Lower leg skin (tissue), 4 donors: ENCODE measurements around the gene KRTAP2-3. TPM values are rescaled to one million over a fixed set of nuclear protein-coding genes. Genes with fewer than 3 reads are reported as not detected.
"Not testable (repeated sequence)": the region's sequence is repeated elsewhere in the genome, so short reads cannot be mapped to it uniquely, and the experiment has no call there.

Source experiments
- DNase-seq, 2 donors: peaks; one replicate each; pipeline ENCODE4 v3.0.0-alpha.2; 2019; ENCODE audit warnings: low spot score in 2 of 2
- H3K4me3 ChIP-seq: fragments of 200-600 bp; sonication (generic); 2 replicates; pipeline ENCODE4 v1.5.1; 2017; ENCODE audit warnings: mild to moderate bottlenecking, low read depth; ENCODE audit not compliant: poor library complexity, severe bottlenecking
- CTCF ChIP-seq, 3 donors: fragments of 450-650 bp; IDR thresholded peaks; one replicate each; pipeline ENCODE4 v1.5.1; 2016; ENCODE audit warnings: antibody characterized with exemption in 3 of 3, mild to moderate bottlenecking in 3 of 3, moderate library complexity in 2 of 3
- POLR2A ChIP-seq, 2 donors: fragments of 450-650 bp; IDR thresholded peaks; one replicate each; pipeline ENCODE4 v1.6.1; 2016 to 2017; ENCODE audit warnings: antibody characterized with exemption in 2 of 2, mild to moderate bottlenecking in 1 of 2, moderate library complexity in 1 of 2
- WGBS, 2 donors: methylation state at CpG; one replicate each; pipeline ENCODE4 v1.1.5; 2018; 5-methylcytosine and 5-hydroxymethylcytosine counted together
- intact Hi-C: fragments of 100-400 bp; cut with DNase I; formaldehyde crosslinking; loops from one replicate; pipeline ENCODE4 v1.15.0; 2023; ENCODE audit warnings: low total_unique reads
- total RNA-seq, 4 donors: library from RNA; depleted of rRNA; stranded (reverse); fragments of >200 nt; gene quantifications; one replicate each; pipeline ENCODE4 v1.1.0, GENCODE V29; 2016

Gene KRTAP2-3
- total RNA-seq, 4 donors from 2014 or later = 3.9 to 12.8 TPM; not detected in 2

GRCh38 chr17:41101586-41102259 lies 41.8 kb upstream of the KRTAP2-3 start, which contains the start of gene KRTAP4-16:
KRTAP4-16 (minus strand) TSS chr17:41102209; CDS start chr17:41102209, 0 bp downstream.
- WGBS, 2 donors = 58 to 71% methylated on average over 9 of the region's 10 CpGs
- no peak for TF ChIP-seq POLR2A (IDR thresholded peaks at IDR 0.05)
- TF ChIP-seq CTCF (IDR thresholded peaks at IDR 0.05) = no peak
- intact Hi-C loops = no loop called here
- DNase-seq = no peak
- H3K4me3 ChIP-seq = no peak within 1 kb of the TSS

- 48 to 50% methylated on average over 7 of the region's 7 CpGs for WGBS, 2 donors
- intact Hi-C loops, DNase-seq, H3K4me3 ChIP-seq: not testable (repeated sequence)
Observed at GRCh38 chr17:41099682-41100480, 40.0 kb upstream of the KRTAP2-3 start.

- TF ChIP-seq CTCF (IDR thresholded peaks at IDR 0.05) (no peak), POLR2A (IDR thresholded peaks at IDR 0.05) (no peak)
- WGBS, 2 donors = 54 to 60% methylated on average over 6 of the region's 6 CpGs
- intact Hi-C loops = no loop called here
- no peak overlapping the region for H3K4me3 ChIP-seq
- DNase-seq = no peak
Observed at GRCh38 chr17:41098481-41098880, 38.6 kb upstream of the KRTAP2-3 start.

- intact Hi-C loops = no loop called here
- TF ChIP-seq POLR2A (IDR thresholded peaks at IDR 0.05) (no peak), CTCF (IDR thresholded peaks at IDR 0.05) (no peak)
- DNase-seq = no peak
- no peak within 1 kb of the TSS for H3K4me3 ChIP-seq
- 67 to 72% methylated on average over 4 of the region's 4 CpGs for WGBS, 2 donors
Observed at GRCh38 chr17:41098042-41098441, 38.1 kb upstream of the KRTAP2-3 start, which contains the start of gene KRTAP4-8. KRTAP4-8 (minus strand) TSS chr17:41098142; CDS start chr17:41098084, 58 bp downstream.

DNA sequence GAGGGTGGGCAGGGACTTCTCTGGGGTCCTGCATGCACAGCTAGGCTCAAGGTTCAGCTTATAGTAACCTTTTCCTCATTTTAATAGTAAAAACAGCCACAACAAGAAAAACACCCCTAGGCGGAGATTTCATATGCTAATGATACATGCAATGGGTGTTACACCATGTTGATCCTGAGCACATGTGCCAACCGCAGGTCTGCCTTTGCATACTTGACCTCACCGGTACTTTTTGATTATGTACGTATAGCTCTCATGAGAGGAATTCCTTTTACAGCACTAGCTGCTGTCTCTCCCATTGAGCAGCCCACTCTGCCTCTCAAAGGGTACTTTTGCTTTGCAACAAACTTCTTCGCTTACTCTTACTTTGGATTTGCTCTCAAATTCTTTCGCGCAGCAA lies 36.1 kb upstream of the KRTAP2-3 start:
- WGBS, 2 donors = 61% methylated on average over 7 of the region's 7 CpGs

DNA sequence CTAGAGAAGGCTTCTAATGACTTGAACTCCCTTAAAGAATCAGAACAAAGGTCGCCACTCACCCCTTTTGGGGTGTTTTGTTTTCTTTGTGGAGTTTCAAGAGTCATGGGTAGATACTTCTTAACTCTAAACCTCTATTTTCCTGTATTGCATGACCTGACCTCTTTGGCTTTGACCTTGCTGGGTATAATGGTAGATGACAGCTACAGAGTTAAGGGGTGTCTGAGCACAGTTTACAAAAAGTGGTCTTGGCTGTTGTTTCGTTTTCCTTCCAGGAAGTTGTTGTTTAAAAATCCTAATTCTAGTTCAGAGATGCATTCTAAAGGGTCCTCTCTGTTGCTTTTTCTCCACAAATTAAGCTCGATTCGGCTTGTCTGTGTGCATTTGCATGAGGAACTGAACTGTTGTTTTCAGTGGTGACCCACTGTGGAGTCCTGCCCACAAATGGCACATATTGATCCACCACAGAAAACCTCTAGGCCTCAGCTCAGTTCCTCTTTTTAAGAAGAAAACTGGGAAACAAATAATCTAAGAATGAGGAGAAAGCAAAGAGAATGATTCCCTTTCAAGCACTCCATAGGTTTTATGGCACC lies 28.9 kb upstream of the KRTAP2-3 start:
- WGBS, 2 donors = 51 to 67% methylated on average over 4 of the region's 4 CpGs
- intact Hi-C loops = not testable (repeated sequence)

More for the DNA sequence above, 36.1 kb upstream of the KRTAP2-3 start:
- no peak overlapping the region for H3K4me3 ChIP-seq
- intact Hi-C loops = no loop called here
- DNase-seq = no peak
- no peak for TF ChIP-seq POLR2A (IDR thresholded peaks at IDR 0.05)
- TF ChIP-seq CTCF (IDR thresholded peaks at IDR 0.05) = no peak

GRCh38 chr17:41084100-41084856 lies 24.4 kb upstream of the KRTAP2-3 start, which contains the start of gene KRTAP4-7:
KRTAP4-7 (plus strand) TSS chr17:41084150; CDS start chr17:41084207, 57 bp downstream.
- intact Hi-C loops, H3K4me3 ChIP-seq: not testable (repeated sequence)
- WGBS, 2 donors = 84 to 87% methylated on average over 7 to 11 of the region's 14 CpGs
- peak in 1 of 2 donors; percentile 54 for DNase-seq

More for the DNA sequence above, 28.9 kb upstream of the KRTAP2-3 start:
- H3K4me3 ChIP-seq, DNase-seq: not testable (repeated sequence)

GRCh38 chr17:41083427-41083826 lies 23.5 kb upstream of the KRTAP2-3 start:
- H3K4me3 ChIP-seq, intact Hi-C loops, DNase-seq: not testable (repeated sequence)
- 51 to 59% methylated on average over 2 of the region's 2 CpGs for WGBS, 2 donors
